ENCODE measurements around the gene HRCT1. TPM values are rescaled to one million over a fixed set of nuclear protein-coding genes. Genes with fewer than 3 reads are reported as not detected.
A peak's percentile ranks its signal among the peaks of the same experiment; 100 is the strongest.

HRCT1 gene
- total RNA-seq, 1 experiment from 2014 or later = 0.32 TPM

GRCh38 chr9:35920051-35920620 lies 14.1 kb downstream of the HRCT1 start:
- Histone ChIP-seq H3K27ac (ENCODE audit: low read depth, low read length) (no peak overlapping the region), H3K4me1 (ENCODE audit: control insufficient read depth in 1 of 2, insufficient read depth in 2 of 2, low read length in 2 of 2) (peaks cover 14 to 20% of the 10 kb centered on the region in 2 experiments), H3K9me2 (ENCODE audit: insufficient read depth) (no peaks in the 10 kb centered on the region), H3K27me3 (ENCODE audit: insufficient read depth, low read length) (no peaks in the 10 kb centered on the region), H3K9me3 (ENCODE audit: control insufficient read depth in 1 of 2, insufficient read depth in 1 of 2, low read depth in 1 of 2, low read length in 2 of 2) (no peaks in the 10 kb centered on the region), H3K9ac (ENCODE audit: low read length) (no peak overlapping the region), H3K36me3 (ENCODE audit: control insufficient read depth in 1 of 2, insufficient read depth in 2 of 2, low read length in 2 of 2) (no peaks in the 10 kb centered on the region), H3K79me2 (ENCODE audit: insufficient read depth, low read length) (no peaks in the 10 kb centered on the region), H3K4me3 (replicated peaks in 1 of 2; ENCODE audit: low read depth in 1 of 2, low read length in 2 of 2) (no peak overlapping the region), H2AFZ (ENCODE audit: low read depth, low read length, poor library complexity, severe bottlenecking) (peak overlapping the region; percentile 5), H4K20me1 (ENCODE audit: insufficient read depth) (no peaks in the 10 kb centered on the region), H3K4me2 (ENCODE audit: low read length) (no peak overlapping the region)
- no peak for ATAC-seq
- intact Hi-C loops (cut with micrococcal nuclease) = no loop called here
- ChIA-PET RAD21 (ENCODE audit: low non-redundant PET in 1 of 2, low total read pairs in 2 of 2, uncharacterized antibody in 2 of 2, unreplicated experiment in 2 of 2) (no interaction called here), POLR2A (no interaction called here), CTCF (interaction anchor here (1.0 kb wide), 1 partner anchor 35 kb away, joined by 3 read pairs; no protein-coding TSS in a partner anchor)
- DNase-seq (ENCODE audit: low read depth, low spot score) = no peak
- no TSS peak for BruUV-seq (replicated peaks)
- no peak for TF ChIP-seq EZH2phosphoT487 (IDR thresholded peaks at IDR 0.05; ENCODE audit: borderline replicate concordance)

DNA sequence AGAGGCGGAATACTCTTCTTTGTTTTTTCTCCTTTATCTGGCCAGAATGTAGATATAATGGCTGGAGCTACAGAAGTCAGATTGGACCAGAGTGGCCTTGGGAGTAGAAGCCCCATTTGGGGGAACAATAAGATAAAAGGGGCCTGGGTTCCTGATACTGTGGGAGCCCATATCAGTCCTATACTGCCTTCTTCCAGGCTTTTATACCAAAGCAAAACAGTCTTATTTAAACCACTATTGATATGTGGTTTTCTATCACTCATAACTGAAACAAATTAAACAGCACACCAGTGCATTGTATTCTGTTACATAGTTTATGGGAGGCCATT lies 17.6 kb downstream of the HRCT1 start:
- Histone ChIP-seq H3K9me3 (ENCODE audit: control insufficient read depth in 1 of 2, insufficient read depth in 1 of 2, low read depth in 1 of 2, low read length in 2 of 2) (no peaks in the 10 kb centered on the region), H3K36me3 (ENCODE audit: control insufficient read depth in 1 of 2, insufficient read depth in 2 of 2, low read length in 2 of 2) (no peaks in the 10 kb centered on the region), H3K27ac (ENCODE audit: low read depth, low read length) (no peak overlapping the region; the same call in 1 of the 2 replicates), H3K9me2 (ENCODE audit: insufficient read depth) (no peaks in the 10 kb centered on the region), H2AFZ (ENCODE audit: low read depth, low read length, poor library complexity, severe bottlenecking) (peak overlapping the region; percentile 96), H3K4me1 (ENCODE audit: control insufficient read depth in 1 of 2, insufficient read depth in 2 of 2, low read length in 2 of 2) (peaks cover 14 to 20% of the 10 kb centered on the region in 2 experiments), H3K79me2 (ENCODE audit: insufficient read depth, low read length) (no peaks in the 10 kb centered on the region), H3K27me3 (ENCODE audit: insufficient read depth, low read length) (no peaks in the 10 kb centered on the region), H4K20me1 (ENCODE audit: insufficient read depth) (no peaks in the 10 kb centered on the region), H3K4me2 (ENCODE audit: low read length) (peak overlapping the region; percentile 68), H3K9ac (ENCODE audit: low read length) (peak overlapping the region; percentile 40), H3K4me3 (replicated peaks in 1 of 2; ENCODE audit: low read depth in 1 of 2, low read length in 2 of 2) (peak overlapping the region in 1 of 2 experiments; percentile 31; a peak in 2 of 4 replicates)
- BruUV-seq (replicated peaks) = no TSS peak
- DNase-seq (ENCODE audit: low read depth, low spot score) (no peak), ATAC-seq (peak; percentile 30; the same call in 1 of the 2 replicates)
- 0 out of 2 replicates have a peak, but pooled peaks have one; percentile 23 for TF ChIP-seq MAX (IDR thresholded peaks at IDR 0.05)
- TF ChIP-seq SP1 (IDR thresholded peaks at IDR 0.05; ENCODE audit: low read depth) = no peak
- intact Hi-C loops (cut with micrococcal nuclease) = no loop called here
- ChIA-PET CTCF (interaction anchor here (1.1 to 2.2 kb wide), 2 partner anchors 21 to 22 kb away, joined by 3 to 12 read pairs; no protein-coding TSS in a partner anchor), POLR2A (no interaction called here), RAD21 (ENCODE audit: low non-redundant PET in 1 of 2, low total read pairs in 2 of 2, uncharacterized antibody in 2 of 2, unreplicated experiment in 2 of 2) (no interaction called here)

Data from HCT116 (cell line).